Fibroblast of villous mesenchyme (primary cell): Measurements from ENCODE around the gene BTD. TPM values are rescaled to one million over a fixed set of nuclear protein-coding genes. Genes with fewer than 3 reads are reported as not detected.

ENCODE experiments used
- DNase-seq: peaks from one replicate; pipeline ENCODE4 v3.0.0-alpha.2; 2010; ENCODE audit warnings: low read depth
- H3K4me3 ChIP-seq: 2 replicates; pipeline ENCODE4 v1.5.1; 2011; ENCODE audit warnings: low read depth, mild to moderate bottlenecking, low read length
- CTCF ChIP-seq: IDR thresholded peaks from 2 replicates; pipeline ENCODE4 v1.5.1; 2012; ENCODE audit warnings: low read depth, mild to moderate bottlenecking, low read length; ENCODE audit not compliant: insufficient read depth
- total RNA-seq: library from RNA; depleted of rRNA; stranded (reverse); fragments of >200 nt; gene quantifications from 2 replicates; pipeline ENCODE4 v1.2.3, GENCODE V29; 2012

BTD gene
- total RNA-seq, 1 donor = 34.1 TPM

- TF ChIP-seq CTCF = no peak
- DNase-seq = peak; percentile 99
- H3K4me3 ChIP-seq = no peak overlapping the region
These were observed 33.6 kb downstream of the BTD start for GRCh38 chr3:15635121-15635661.

GRCh38 chr3:15636028-15636709, 34.6 kb downstream of the BTD start:
- peak; percentile 96 for DNase-seq

GRCh38 chr3:15637131-15637951, 35.8 kb downstream of the BTD start:
- DNase-seq = peak; percentile 44
- no peak overlapping the region for H3K4me3 ChIP-seq
- TF ChIP-seq CTCF = no peak

More at GRCh38 chr3:15636028-15636709, 34.6 kb downstream of the BTD start:
- H3K4me3 ChIP-seq = no peak overlapping the region
- no peak for TF ChIP-seq CTCF

GRCh38 chr3:15638193-15638890, 36.8 kb downstream of the BTD start:
- H3K4me3 ChIP-seq = no peak overlapping the region
- DNase-seq = peak; percentile 92
- TF ChIP-seq CTCF = no peak

- TF ChIP-seq CTCF = no peak
- DNase-seq = no peak
- H3K4me3 ChIP-seq = no peak overlapping the region
These were observed 37.3 kb downstream of the BTD start for GRCh38 chr3:15638891-15639262.

- TF ChIP-seq CTCF = no peak
- no peak for DNase-seq
- no peak overlapping the region for H3K4me3 ChIP-seq
These were observed 43.7 kb downstream of the BTD start for GRCh38 chr3:15645246-15645645.
